ENCODE data around the gene BCL2L13. TPM values are rescaled to one million over a fixed set of nuclear protein-coding genes. Genes with fewer than 3 reads are reported as not detected.

The BCL2L13 gene
- total and polyA plus RNA-seq, 4 donors: 34.6 to 46.5 (median 39.5) TPM

DNA sequence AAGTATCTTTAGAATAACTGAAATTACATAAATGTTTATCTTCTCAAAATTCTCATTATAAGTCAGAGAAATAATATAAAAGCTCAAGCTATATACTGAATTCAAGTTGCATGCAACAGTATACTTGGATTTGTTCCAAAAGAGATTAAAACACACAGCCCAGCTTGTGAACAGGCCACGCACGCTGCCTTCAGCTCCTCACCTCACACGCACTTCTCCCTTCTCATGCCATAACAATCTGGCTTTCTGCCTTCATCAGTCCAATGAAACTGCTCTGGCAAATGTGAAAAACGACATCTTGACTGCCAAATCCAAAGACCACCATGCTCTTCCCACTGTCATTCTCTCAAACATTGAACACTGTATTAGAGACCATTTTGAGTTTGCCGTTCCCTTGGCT, 32.1 kb upstream of the BCL2L13 start:
- Histone ChIP-seq H3K4me1 (ENCODE audit: control insufficient read depth, insufficient read depth, low read length) (no peaks in the 10 kb centered on the region), H3K27me3 (ENCODE audit: control insufficient read depth, insufficient read depth, low read length) (no peaks in the 10 kb centered on the region), H3K36me3 (ENCODE audit: control insufficient read depth, insufficient read depth, low read length) (peaks cover 14% of the 10 kb centered on the region), H3K9me3 (ENCODE audit: control insufficient read depth, insufficient read depth, low read length) (no peaks in the 10 kb centered on the region), H3K4me3 (ENCODE audit: low read depth, low read length) (no peak overlapping the region), H3K27ac (ENCODE audit: low read depth, low read length) (no peak overlapping the region)
- WGBS (ENCODE audit: insufficient coverage): 46% methylated on average over 5 of the region's 5 CpGs
- DNase-seq (ENCODE audit: low read depth in 4 of 6, low spot score in 6 of 6): peak in 3 of 6 donors; percentile 2 to 72 (median 46)

DNA sequence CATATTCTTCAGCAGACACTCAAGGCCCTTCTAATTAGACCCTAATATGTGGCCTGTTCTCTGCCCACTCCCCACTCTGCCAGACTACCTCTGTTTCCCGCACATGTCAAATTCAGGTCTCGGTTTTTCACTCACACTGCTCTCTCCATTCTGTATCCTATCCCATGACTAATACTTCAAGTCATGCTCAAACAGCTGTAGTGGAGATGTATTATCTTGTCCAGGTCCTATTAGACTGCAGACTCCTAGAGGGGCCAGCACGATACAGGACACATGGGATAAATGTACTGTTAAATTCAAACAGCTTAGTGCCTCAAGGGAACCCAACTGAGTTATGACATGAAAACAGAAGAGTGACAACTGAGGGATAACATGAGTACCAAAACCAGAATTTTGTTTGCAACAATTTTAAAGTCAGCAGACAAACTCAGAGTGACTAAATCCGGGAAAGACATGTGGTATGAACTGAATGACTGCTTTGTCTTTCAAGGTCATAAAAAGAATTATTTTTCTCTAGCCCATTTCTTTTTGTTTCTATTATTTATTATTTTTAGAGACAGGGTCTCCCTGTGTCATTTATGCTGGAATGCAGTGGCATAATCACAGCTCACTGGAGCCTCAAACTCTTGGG, 30.6 kb upstream of the BCL2L13 start:
- Histone ChIP-seq H3K36me3 (ENCODE audit: control insufficient read depth, insufficient read depth, low read length) (peaks cover 20% of the 10 kb centered on the region), H3K4me1 (ENCODE audit: control insufficient read depth, insufficient read depth, low read length) (no peaks in the 10 kb centered on the region), H3K9me3 (ENCODE audit: control insufficient read depth, insufficient read depth, low read length) (no peaks in the 10 kb centered on the region), H3K27ac (ENCODE audit: low read depth, low read length) (no peak overlapping the region), H3K27me3 (ENCODE audit: control insufficient read depth, insufficient read depth, low read length) (no peaks in the 10 kb centered on the region), H3K4me3 (ENCODE audit: low read depth, low read length) (no peak overlapping the region)
- DNase-seq (ENCODE audit: low read depth in 4 of 6, low spot score in 6 of 6): no peak
- 100% methylated on average over 2 of the region's 4 CpGs for WGBS (ENCODE audit: insufficient coverage)

GRCh38 chr22:17612057-17612456, 26.5 kb upstream of the BCL2L13 start:
- Histone ChIP-seq H3K36me3 (ENCODE audit: control insufficient read depth, insufficient read depth, low read length) (peaks cover 35% of the 10 kb centered on the region), H3K27me3 (ENCODE audit: control insufficient read depth, insufficient read depth, low read length) (no peaks in the 10 kb centered on the region), H3K9me3 (ENCODE audit: control insufficient read depth, insufficient read depth, low read length) (no peaks in the 10 kb centered on the region), H3K4me1 (ENCODE audit: control insufficient read depth, insufficient read depth, low read length) (no peaks in the 10 kb centered on the region), H3K27ac (ENCODE audit: low read depth, low read length) (no peak overlapping the region), H3K4me3 (ENCODE audit: low read depth, low read length) (no peak overlapping the region)
- DNase-seq (ENCODE audit: low read depth in 4 of 6, low spot score in 6 of 6): no peak
- WGBS (ENCODE audit: insufficient coverage): no CpG with 5 or more reads among the region's 3 CpGs

GRCh38 chr22:17613280-17613679, 25.3 kb upstream of the BCL2L13 start:
- H3K9me3 ChIP-seq (ENCODE audit: control insufficient read depth, insufficient read depth, low read length): no peaks in the 10 kb centered on the region
- H3K4me3 ChIP-seq (ENCODE audit: low read depth, low read length): no peak overlapping the region
- H3K36me3 ChIP-seq (ENCODE audit: control insufficient read depth, insufficient read depth, low read length): peaks cover 44% of the 10 kb centered on the region
- no peaks in the 10 kb centered on the region for H3K4me1 ChIP-seq (ENCODE audit: control insufficient read depth, insufficient read depth, low read length)
- no peak for DNase-seq (ENCODE audit: low read depth in 4 of 6, low spot score in 6 of 6)
- no peaks in the 10 kb centered on the region for H3K27me3 ChIP-seq (ENCODE audit: control insufficient read depth, insufficient read depth, low read length)
- no peak overlapping the region for H3K27ac ChIP-seq (ENCODE audit: low read depth, low read length)
- WGBS (ENCODE audit: insufficient coverage): 90% methylated on average over 2 of the region's 7 CpGs

DNA sequence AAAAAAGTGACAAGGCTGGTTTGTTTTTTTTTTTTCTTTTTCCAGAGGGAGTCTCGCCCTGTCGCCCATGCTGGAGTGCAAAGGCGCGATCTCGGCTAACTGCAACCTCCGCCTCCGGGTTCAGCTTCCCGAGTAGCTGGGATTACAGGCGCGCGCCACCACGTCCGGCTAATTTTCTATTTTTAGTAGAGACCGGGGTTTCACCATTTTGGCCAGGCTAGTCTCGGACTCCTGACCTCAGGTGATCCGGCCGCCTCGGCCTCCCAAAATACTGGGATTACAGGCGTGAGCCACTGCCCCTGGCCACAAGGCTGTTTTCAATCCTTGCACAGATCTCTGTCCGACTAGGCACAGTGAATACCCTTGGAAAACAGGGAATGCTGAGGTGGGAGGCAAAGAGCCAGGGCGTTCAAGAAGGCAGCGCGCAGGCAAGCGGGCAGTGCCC, 10.6 kb upstream of the BCL2L13 start:
- peak overlapping the region; percentile 44 for H3K27ac ChIP-seq (ENCODE audit: low read depth, low read length)
- peak overlapping the region; percentile 75 for H3K4me3 ChIP-seq (ENCODE audit: low read depth, low read length)
- peaks cover 13% of the 10 kb centered on the region for H3K36me3 ChIP-seq (ENCODE audit: control insufficient read depth, insufficient read depth, low read length)
- no peaks in the 10 kb centered on the region for H3K27me3 ChIP-seq (ENCODE audit: control insufficient read depth, insufficient read depth, low read length)
- no peaks in the 10 kb centered on the region for H3K9me3 ChIP-seq (ENCODE audit: control insufficient read depth, insufficient read depth, low read length)
- DNase-seq (ENCODE audit: low read depth in 4 of 6, low spot score in 6 of 6): no peak
- H3K4me1 ChIP-seq (ENCODE audit: control insufficient read depth, insufficient read depth, low read length): peaks cover 16% of the 10 kb centered on the region
- 17% methylated on average over 24 of the region's 24 CpGs for WGBS (ENCODE audit: insufficient coverage)

DNA sequence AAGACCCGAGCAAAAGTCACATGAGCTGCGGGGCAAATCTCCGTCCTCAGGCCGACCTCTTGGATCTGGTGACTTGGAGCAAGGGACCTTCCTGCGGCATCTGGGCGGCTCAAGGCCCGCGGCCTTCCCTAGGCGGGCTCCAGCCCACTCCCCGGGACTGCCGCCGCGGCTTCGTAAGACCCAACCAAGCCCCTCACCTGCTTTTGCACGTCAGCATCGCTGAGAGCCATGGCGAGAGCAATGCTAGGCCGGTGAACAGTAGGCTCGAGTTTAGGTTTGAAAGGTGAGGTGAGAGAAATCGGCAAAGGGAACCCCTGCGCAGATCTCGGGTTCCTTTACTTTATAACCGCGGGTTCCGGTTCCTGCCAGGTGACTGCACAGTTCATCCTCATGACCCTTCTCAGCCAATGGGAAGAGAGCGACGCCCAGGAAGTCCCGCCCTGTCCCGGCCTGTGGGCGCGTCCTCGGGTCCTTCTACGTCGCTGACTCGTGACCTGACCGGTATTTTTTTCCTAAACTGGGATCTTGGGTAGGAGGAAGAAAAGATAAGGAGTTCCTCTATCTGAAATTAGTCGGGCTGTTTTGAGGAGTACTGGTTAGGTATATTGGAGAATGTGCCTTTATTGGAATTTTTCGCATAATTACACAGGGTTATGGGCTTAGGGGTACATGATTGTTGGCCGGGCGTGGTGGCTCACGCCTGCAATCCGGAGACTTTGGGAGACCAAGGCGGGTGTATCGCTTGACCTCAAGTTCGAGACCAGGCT, 10.0 kb upstream of the BCL2L13 start, which contains the start of gene ATP6V1E1:
TSS of gene ATP6V1E1 (minus strand) at position 344 of the 767 bp plus-strand sequence. CDS start at position 230, 114 bp downstream.
- 0% methylated on average over 36 of the region's 45 CpGs for WGBS (ENCODE audit: insufficient coverage)
- Histone ChIP-seq H3K27me3 (ENCODE audit: control insufficient read depth, insufficient read depth, low read length) (no peaks in the 10 kb centered on the region), H3K27ac (ENCODE audit: low read depth, low read length) (peak within 1 kb of the TSS; percentile 89), H3K4me1 (ENCODE audit: control insufficient read depth, insufficient read depth, low read length) (peaks cover 16% of the 10 kb centered on the region), H3K9me3 (ENCODE audit: control insufficient read depth, insufficient read depth, low read length) (no peaks in the 10 kb centered on the region), H3K4me3 (ENCODE audit: low read depth, low read length) (peak within 1 kb of the TSS; percentile 75), H3K36me3 (ENCODE audit: control insufficient read depth, insufficient read depth, low read length) (peaks cover 13% of the 10 kb centered on the region)
- DNase-seq (ENCODE audit: low read depth in 4 of 6, low spot score in 6 of 6): peak; percentile 91 to 99 (median 95)

DNA sequence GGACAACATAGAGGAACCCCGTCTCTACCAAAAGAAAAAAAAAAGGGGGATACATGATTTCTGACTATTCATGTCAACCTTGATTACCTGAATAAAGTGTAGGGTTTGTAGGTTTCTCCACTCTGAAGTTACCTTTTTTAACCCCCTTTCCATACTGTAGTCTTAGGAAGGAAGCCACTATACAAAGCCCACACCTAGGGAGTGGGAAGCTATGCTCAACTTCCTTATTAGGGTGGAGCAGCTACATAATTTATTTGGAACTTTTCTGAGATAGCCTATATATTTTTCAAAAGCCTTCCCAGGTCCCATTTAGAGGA, 9.4 kb upstream of the BCL2L13 start:
- DNase-seq (ENCODE audit: low read depth in 4 of 6, low spot score in 6 of 6): no peak
- WGBS (ENCODE audit: insufficient coverage): no CpG with 5 or more reads among the region's 1 CpG
- Histone ChIP-seq H3K27ac (ENCODE audit: low read depth, low read length) (peak overlapping the region; percentile 89), H3K36me3 (ENCODE audit: control insufficient read depth, insufficient read depth, low read length) (peaks cover 13% of the 10 kb centered on the region), H3K4me3 (ENCODE audit: low read depth, low read length) (peak overlapping the region; percentile 75), H3K9me3 (ENCODE audit: control insufficient read depth, insufficient read depth, low read length) (no peaks in the 10 kb centered on the region), H3K27me3 (ENCODE audit: control insufficient read depth, insufficient read depth, low read length) (no peaks in the 10 kb centered on the region), H3K4me1 (ENCODE audit: control insufficient read depth, insufficient read depth, low read length) (peaks cover 16% of the 10 kb centered on the region)

DNA sequence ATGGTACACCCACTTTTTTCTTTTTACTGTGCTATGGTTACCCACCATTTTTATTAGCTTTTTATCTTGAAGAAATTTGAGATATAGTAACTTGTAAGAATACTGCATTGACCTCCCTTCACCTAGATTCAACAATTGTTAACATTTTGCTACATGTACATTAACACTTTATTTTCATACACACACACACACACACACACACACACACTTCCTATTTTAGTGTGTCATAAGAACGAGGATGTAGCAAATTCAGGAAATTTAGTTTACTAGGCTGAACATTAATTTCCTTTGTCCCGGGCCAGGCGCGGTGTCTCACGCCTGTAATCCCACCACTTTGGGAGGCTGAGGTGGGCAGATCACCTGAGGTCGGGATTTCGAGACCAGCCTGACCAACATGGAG, 8.9 kb upstream of the BCL2L13 start:
- H3K4me1 ChIP-seq (ENCODE audit: control insufficient read depth, insufficient read depth, low read length): peaks cover 16% of the 10 kb centered on the region
- WGBS (ENCODE audit: insufficient coverage): no CpG with 5 or more reads among the region's 7 CpGs
- no peaks in the 10 kb centered on the region for H3K9me3 ChIP-seq (ENCODE audit: control insufficient read depth, insufficient read depth, low read length)
- peaks cover 9% of the 10 kb centered on the region for H3K36me3 ChIP-seq (ENCODE audit: control insufficient read depth, insufficient read depth, low read length)
- no peak for DNase-seq (ENCODE audit: low read depth in 4 of 6, low spot score in 6 of 6)
- no peaks in the 10 kb centered on the region for H3K27me3 ChIP-seq (ENCODE audit: control insufficient read depth, insufficient read depth, low read length)
- no peak overlapping the region for H3K27ac ChIP-seq (ENCODE audit: low read depth, low read length)
- H3K4me3 ChIP-seq (ENCODE audit: low read depth, low read length): no peak overlapping the region

- no peaks in the 10 kb centered on the region for H3K27me3 ChIP-seq (ENCODE audit: control insufficient read depth, insufficient read depth, low read length)
- no peak for DNase-seq (ENCODE audit: low read depth in 4 of 6, low spot score in 6 of 6)
- H3K9me3 ChIP-seq (ENCODE audit: control insufficient read depth, insufficient read depth, low read length): no peaks in the 10 kb centered on the region
- no peak overlapping the region for H3K4me3 ChIP-seq (ENCODE audit: low read depth, low read length)
- H3K36me3 ChIP-seq (ENCODE audit: control insufficient read depth, insufficient read depth, low read length): peaks cover 3% of the 10 kb centered on the region
- no peak overlapping the region for H3K27ac ChIP-seq (ENCODE audit: low read depth, low read length)
- 100% methylated on average over 3 of the region's 9 CpGs for WGBS (ENCODE audit: insufficient coverage)
- peaks cover 16% of the 10 kb centered on the region for H3K4me1 ChIP-seq (ENCODE audit: control insufficient read depth, insufficient read depth, low read length)
Observed at GRCh38 chr22:17631076-17631565, 7.4 kb upstream of the BCL2L13 start.

Data from spinal cord (tissue), 10 donors.